ENCODE results near the gene ZDHHC12.

GRCh38 chr9:128773049-128773448 lies 49.1 kb upstream of the ZDHHC12 start:
- no peak for TF ChIP-seq EP300 (IDR thresholded peaks at IDR 0.05)
- TF ChIP-seq CTCF (IDR thresholded peaks at IDR 0.05), result no peak
- TF ChIP-seq POLR2A (IDR thresholded peaks at IDR 0.05), result no peak

All from tibial nerve (tissue), 4 donors.